ENCODE measurements around the gene PYCR2. TPM values are rescaled to one million over a fixed set of nuclear protein-coding genes. Genes with fewer than 3 reads are reported as not detected.
A peak's percentile ranks its signal among the peaks of the same experiment; 100 is the strongest.
"Not testable (repeated sequence)": the region's sequence is repeated elsewhere in the genome, so short reads cannot be mapped to it uniquely, and the experiment has no call there.

Gene PYCR2
- 10 to 100 TPM; 31.0 to 40.5 (median 34.0) TPM for total RNA-seq
- 10 to 100 TPM; 33.8 to 74.4 (median 36.0) TPM for polyA plus RNA-seq

DNA sequence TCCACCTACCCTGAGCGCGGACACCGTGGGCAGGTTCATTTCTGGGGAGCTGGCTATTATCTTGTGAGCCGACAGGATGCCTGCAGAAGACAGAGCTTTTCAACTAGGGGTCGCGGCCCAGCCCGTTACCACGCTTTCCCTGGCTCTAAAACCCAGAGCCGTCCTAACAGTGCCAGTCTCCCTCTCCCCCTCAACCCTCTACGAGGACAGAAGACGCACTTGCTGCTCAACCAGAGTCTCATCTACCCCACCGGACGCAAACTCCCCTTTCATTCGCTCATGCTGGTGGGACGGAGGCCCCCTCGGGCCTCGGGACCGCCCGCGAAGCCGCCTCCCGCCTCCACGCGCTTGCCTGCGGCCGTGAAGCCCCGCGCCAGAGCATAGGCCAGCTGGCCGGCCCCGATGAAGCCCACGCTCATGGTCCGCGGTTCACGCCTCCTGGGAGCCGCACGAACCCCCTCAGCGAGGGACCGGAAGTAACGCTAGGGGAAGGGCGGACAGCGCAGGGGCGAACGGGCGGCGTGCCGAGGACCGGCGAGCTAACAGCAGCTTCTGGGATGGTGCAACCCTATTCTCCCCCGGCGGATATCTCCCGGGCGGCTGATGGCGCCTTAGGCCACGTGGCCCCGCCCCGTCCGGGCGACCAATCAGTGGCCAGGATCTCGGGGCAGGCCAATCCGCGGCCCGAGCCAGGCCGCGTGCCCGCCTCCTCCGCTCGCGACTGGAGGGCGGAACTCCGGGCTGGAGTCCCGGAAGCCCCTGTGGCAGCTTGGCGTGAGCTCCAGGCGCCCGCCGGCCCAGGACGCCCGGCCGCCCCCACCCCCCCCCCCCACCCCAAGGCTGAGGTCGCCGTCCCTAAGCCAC is at the start of gene PYCR2:
Gene PYCR2, minus strand, starts transcription at position 559 of the 864 bp plus-strand sequence. Its CDS starts 140 bp downstream, at position 419.
- H3K4me1 ChIP-seq: peaks cover 0 to 37% (median 34%) of the 10 kb centered on the region in 4 donors
- H3K4me3 ChIP-seq: peak within 1 kb of the TSS; percentile 72 to 96 (median 79)
- 0% methylated on average over 80 of the region's 80 CpGs for WGBS, 2 donors
- peaks cover 0 to 18% (median 10%) of the 10 kb centered on the region in 4 donors for H3K36me3 ChIP-seq
- TF ChIP-seq, protein P1, sequence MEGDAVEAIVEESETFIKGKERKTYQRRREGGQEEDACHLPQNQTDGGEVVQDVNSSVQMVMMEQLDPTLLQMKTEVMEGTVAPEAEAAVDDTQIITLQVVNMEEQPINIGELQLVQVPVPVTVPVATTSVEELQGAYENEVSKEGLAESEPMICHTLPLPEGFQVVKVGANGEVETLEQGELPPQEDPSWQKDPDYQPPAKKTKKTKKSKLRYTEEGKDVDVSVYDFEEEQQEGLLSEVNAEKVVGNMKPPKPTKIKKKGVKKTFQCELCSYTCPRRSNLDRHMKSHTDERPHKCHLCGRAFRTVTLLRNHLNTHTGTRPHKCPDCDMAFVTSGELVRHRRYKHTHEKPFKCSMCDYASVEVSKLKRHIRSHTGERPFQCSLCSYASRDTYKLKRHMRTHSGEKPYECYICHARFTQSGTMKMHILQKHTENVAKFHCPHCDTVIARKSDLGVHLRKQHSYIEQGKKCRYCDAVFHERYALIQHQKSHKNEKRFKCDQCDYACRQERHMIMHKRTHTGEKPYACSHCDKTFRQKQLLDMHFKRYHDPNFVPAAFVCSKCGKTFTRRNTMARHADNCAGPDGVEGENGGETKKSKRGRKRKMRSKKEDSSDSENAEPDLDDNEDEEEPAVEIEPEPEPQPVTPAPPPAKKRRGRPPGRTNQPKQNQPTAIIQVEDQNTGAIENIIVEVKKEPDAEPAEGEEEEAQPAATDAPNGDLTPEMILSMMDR (IDR thresholded peaks at IDR 0.05): no peak
- TF ChIP-seq POLR2AphosphoS5 (IDR thresholded peaks at IDR 0.05) (peak; percentile 84 to 97 (median 94)), EP300 (IDR thresholded peaks at IDR 0.05) (no peak), POLR2A (IDR thresholded peaks at IDR 0.05) (peak; percentile 73)
- no peaks in the 10 kb centered on the region for H3K9me3 ChIP-seq
- intact Hi-C loops (cut with DNase I): loop anchor here (2.0 to 5.0 kb wide), 6 partner anchors 41 to 497 kb away; partner anchors contain the start of genes H3-3A, LBR, SDE2 and SRP9
- H3K27me3 ChIP-seq: no peaks in the 10 kb centered on the region
- H3K27ac ChIP-seq: peak within 1 kb of the TSS; percentile 90 to 96 (median 93)
- peak; percentile 98 for DNase-seq

DNA sequence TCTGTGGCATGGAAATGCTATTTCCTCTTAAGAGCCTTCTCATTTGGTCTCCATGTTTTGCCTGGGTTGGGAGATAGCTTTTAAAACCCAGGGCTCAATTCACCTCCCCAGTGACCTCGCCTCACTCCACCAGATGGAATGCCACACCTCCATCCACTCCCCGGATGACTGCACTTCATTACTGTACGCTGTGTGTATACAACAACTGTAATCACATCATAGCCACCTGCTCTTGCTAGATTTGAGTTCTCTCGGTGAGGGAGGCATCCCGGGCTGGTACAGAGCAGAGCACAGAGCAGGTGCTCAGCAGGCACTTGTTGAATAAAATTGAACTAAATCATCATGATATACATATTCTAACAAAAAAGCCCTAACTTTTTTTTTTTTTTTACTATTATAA is 49.1 kb upstream of the PYCR2 start:
- peak; percentile 11 for DNase-seq
- no peak for TF ChIP-seq POLR2AphosphoS5 (IDR thresholded peaks at IDR 0.05)
- TF ChIP-seq, protein P1 (IDR thresholded peaks at IDR 0.05): no peak
- TF ChIP-seq POLR2A (IDR thresholded peaks at IDR 0.05): no peak
- no peak for TF ChIP-seq EP300 (IDR thresholded peaks at IDR 0.05)
- WGBS, 2 donors: 13 to 61% methylated on average over 5 of the region's 5 CpGs
- intact Hi-C loops (cut with DNase I): no loop called here
- H3K27ac ChIP-seq: no peak overlapping the region
- H3K4me1 ChIP-seq: peaks cover 0 to 7% (median 4%) of the 10 kb centered on the region in 4 donors
- H3K27me3 ChIP-seq: no peaks in the 10 kb centered on the region
- no peak overlapping the region for H3K4me3 ChIP-seq
- H3K36me3 ChIP-seq: peaks cover 0 to 8% (median 0%) of the 10 kb centered on the region in 4 donors
- no peaks in the 10 kb centered on the region for H3K9me3 ChIP-seq

DNA sequence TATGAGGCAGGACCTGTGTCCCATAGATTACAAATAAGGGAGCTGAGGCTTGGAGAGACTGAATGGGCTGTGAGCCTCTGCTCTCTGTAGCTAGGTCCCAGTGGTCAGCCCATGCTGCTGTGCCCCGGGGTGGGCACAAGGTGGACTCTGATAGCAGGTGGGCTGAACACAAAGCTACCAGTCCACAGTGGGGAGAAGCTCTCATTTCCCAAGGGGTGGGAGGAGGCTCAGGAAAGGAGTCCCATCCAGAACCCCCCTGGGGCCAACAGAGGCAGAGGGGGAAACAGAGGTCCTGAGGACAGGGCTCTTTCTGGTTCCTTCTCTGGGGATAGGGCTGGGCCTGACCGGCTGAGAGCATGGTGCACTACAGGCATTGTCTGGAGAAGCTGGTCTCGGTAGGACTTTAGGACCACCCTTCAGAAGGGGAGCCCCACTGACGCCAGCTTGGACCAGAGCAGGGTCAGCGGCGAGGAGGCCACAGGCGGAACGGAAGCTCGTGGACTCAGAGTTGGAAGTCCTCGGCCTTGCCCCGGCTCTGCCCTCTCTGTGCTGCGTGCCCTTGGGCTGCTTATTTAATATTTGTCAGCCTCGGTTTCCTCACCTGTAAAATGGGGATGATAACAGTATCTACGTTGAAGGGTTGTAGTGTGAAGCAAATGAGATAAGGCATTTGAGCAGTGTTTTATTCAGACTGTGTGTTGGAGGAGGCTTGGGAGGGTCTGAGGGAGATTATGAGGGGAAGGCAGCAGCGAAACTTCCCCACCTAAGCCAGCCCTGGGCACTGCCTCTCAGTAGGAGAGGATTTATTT is 48.5 kb upstream of the PYCR2 start:
- no peak overlapping the region for H3K27ac ChIP-seq
- DNase-seq: peak; percentile 58
- intact Hi-C loops (cut with DNase I): no loop called here

DNA sequence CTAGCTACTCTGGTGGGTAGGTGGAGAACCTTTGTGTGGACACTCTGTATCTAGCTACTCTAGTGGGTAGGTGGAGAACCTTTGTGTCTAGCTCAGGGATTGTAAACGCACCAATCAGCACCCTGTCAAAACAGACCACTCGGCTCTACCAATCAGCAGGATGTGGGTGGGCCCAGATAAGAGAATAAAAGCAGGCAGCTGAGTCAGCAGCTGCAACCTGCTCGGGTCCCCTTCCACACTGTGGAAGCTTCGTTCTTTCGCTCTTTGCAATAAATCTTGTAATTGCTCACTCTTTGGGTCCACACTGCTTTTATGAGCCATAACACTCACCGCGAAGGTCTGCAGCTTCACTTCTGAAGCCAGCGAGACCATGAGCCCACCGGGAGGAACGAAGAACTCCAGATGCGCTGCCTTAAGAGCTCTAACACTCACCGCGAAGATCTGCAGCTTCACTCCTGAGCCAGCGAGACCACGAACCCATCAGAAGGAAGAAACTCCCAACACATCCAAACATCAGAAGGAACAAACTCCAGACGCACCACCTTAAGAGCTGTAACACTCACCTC is 46.6 kb upstream of the PYCR2 start:
- H3K9me3 ChIP-seq; H3K4me3 ChIP-seq; H3K27ac ChIP-seq; H3K27me3 ChIP-seq; H3K36me3 ChIP-seq; intact Hi-C loops (cut with DNase I); H3K4me1 ChIP-seq; DNase-seq: not testable (repeated sequence)
- WGBS, 2 donors: 79 to 89% methylated on average over 16 of the region's 16 CpGs

More for the DNA sequence above, 48.5 kb upstream of the PYCR2 start:
- H3K4me1 ChIP-seq: peaks cover 0 to 7% (median 4%) of the 10 kb centered on the region in 4 donors
- TF ChIP-seq EP300 (IDR thresholded peaks at IDR 0.05) (no peak), POLR2A (IDR thresholded peaks at IDR 0.05) (no peak), POLR2AphosphoS5 (IDR thresholded peaks at IDR 0.05) (no peak)
- TF ChIP-seq, protein P1 (IDR thresholded peaks at IDR 0.05): no peak
- H3K27me3 ChIP-seq: no peaks in the 10 kb centered on the region
- no peaks in the 10 kb centered on the region for H3K9me3 ChIP-seq
- no peak overlapping the region for H3K4me3 ChIP-seq
- 81 to 91% methylated on average over 15 of the region's 15 CpGs for WGBS, 2 donors
- peaks cover 0 to 6% (median 0%) of the 10 kb centered on the region in 4 donors for H3K36me3 ChIP-seq

DNA sequence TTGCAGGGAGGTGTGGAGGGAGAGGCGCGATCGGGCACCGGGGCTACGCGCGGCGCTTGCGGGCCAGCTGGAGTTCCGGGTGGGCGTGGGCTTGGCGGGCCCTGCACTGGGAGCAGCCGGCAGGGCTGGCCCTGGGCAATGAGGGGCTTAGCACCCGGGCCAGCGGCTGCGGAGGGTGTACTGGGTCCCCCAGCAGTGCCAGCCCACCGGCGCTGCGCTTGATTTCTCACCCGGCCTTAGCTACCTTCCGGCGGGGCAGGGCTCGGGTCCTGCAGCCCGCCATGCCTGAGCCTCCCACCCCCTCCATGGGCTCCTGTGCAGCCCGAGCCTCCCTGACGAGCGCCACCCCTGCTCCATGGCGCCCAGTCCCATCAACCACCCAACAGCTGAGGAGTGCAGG is 45.7 kb upstream of the PYCR2 start:
- H3K36me3 ChIP-seq; H3K4me3 ChIP-seq; H3K27me3 ChIP-seq; intact Hi-C loops (cut with DNase I); H3K27ac ChIP-seq; H3K4me1 ChIP-seq; H3K9me3 ChIP-seq: not testable (repeated sequence)
- peak; percentile 17 for DNase-seq
- WGBS, 2 donors: 94 to 95% methylated on average over 28 of the region's 28 CpGs
